GM19372 (cell line): ENCODE measurements around the gene KCNQ4.

Experiments
- ATAC-seq: cut with Tn5 transposase; IDR thresholded peaks from one replicate; pipeline ENCODE4 v1.9.1; 2021; ENCODE audit warnings: mild to moderate bottlenecking, low read depth, moderate library complexity; ENCODE audit not compliant: unreplicated experiment

The KCNQ4 gene

DNA sequence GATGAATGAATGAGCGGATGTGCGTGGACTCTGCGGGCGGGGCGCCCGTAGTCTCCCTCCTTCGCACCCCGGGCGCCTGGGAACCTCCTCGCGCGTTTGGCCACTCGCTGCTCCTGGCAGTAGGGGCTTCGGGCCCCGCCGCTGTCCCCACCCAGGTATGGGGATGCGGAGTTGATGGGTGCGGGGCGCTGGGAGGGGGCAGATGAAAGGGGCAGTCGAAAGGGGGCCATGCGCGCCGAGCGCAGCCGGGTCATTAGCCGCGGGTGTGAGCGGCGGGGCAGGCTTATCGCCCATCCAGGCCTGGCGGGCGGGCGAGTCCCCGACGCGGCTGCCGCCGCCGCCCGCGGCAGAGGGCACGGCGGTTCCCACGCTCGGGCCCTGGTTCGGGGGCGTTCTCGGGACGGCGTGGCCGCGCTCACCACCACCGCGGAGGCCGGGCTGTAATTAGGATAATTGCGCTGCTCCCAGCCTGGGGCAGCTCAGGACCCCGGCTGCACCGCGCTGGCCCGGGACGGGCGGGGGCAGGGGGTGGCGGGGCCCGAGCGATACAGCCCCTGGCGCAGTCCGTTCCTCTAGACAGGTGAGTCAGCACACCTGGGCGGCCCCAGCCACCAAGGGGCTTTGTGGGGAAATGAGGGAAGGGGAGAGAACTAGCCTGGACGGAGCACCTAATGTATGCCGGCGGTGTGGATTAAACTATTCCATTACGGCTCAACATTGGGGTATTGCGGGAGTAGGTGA, 100.6 kb downstream of the KCNQ4 start:
- ATAC-seq: no peak

GRCh38 chr1:40886318-40887011, 102.9 kb downstream of the KCNQ4 start:
- ATAC-seq: no peak

DNA sequence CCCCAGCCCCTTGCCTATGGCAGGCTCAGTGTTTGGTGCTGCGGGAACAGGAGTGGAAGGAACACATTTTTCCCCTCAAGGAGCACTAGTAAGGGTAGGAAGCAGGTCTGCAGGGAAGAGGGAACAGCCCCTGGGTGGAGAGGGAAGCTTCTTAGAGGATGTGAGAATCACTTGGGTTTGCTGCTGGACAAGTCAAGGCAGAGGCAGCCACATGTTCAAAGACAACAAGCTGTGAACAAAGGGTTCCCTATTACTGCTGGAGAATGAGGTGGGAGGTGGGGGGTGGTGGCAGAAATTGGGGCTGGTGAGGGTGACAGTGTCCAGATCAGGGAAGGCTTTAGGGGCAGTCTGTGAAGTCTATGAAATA, 103.4 kb downstream of the KCNQ4 start:
- ATAC-seq: no peak

DNA sequence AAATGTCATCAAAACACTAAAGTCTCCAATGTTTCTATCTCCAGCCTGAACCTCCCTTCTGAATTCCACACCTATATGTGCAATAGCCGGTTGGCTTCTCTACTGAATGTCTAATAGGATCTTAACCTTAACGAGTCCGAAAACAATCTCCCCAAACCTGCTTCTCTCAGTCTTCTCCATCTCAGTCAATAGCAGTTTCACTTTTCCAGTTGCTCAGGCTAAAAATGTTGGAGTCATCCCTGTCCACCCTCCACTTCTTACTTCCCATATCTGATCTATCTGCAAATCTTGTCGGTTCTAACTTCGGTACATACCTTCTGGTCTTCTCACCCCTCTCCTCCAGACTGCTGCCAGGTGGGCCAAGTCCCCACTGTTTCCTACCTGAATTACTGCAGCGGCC, 104.1 kb downstream of the KCNQ4 start:
- ATAC-seq: no peak
